HEK293 (cell line): ENCODE measurements around the gene DNAJC6.

Experiments
- HOXD13 ChIP-seq: sonication (generic); formaldehyde crosslinking; IDR thresholded peaks from 2 replicates; pipeline ENCODE4 v1.8.0; 2022; ENCODE audit warnings: missing genetic modification reagents, borderline replicate concordance
- OSR2 ChIP-seq: fragments of 450-650 bp; formaldehyde crosslinking; IDR thresholded peaks from 2 replicates; pipeline ENCODE4 v1.5.1; 2016; ENCODE audit warnings: missing biosample characterization, missing genetic modification characterization
- SP3 ChIP-seq: fragments of 450-650 bp; formaldehyde crosslinking; IDR thresholded peaks from 2 replicates; pipeline ENCODE4 v1.5.1; 2016; ENCODE audit warnings: missing biosample characterization, missing genetic modification characterization
- ZFP41 ChIP-seq: fragments of 450-650 bp; formaldehyde crosslinking; IDR thresholded peaks from 2 replicates; pipeline ENCODE4 v1.5.1; 2016; ENCODE audit warnings: missing biosample characterization, missing genetic modification characterization, borderline replicate concordance
- ZNF112 ChIP-seq: fragments of 450-650 bp; formaldehyde crosslinking; IDR thresholded peaks from 2 replicates; pipeline ENCODE4 v1.5.0; 2017; ENCODE audit warnings: missing biosample characterization, missing genetic modification characterization
- ZNF211 ChIP-seq: fragments of 450-650 bp; formaldehyde crosslinking; IDR thresholded peaks from 2 replicates; pipeline ENCODE4 v1.5.1; 2016; ENCODE audit warnings: low read depth, missing biosample characterization, missing genetic modification characterization
- ZNF239 ChIP-seq: fragments of 450-650 bp; formaldehyde crosslinking; IDR thresholded peaks from 2 replicates; pipeline ENCODE4 v1.5.1; 2016; ENCODE audit warnings: missing biosample characterization, missing genetic modification characterization
- ZNF341 ChIP-seq: fragments of 450-650 bp; formaldehyde crosslinking; IDR thresholded peaks from 2 replicates; pipeline ENCODE4; 2016; ENCODE audit warnings: low read depth, missing biosample characterization, missing genetic modification characterization
- ZNF354C ChIP-seq: fragments of 450-650 bp; formaldehyde crosslinking; IDR thresholded peaks from 2 replicates; pipeline ENCODE4 v1.5.1; 2016; ENCODE audit warnings: missing biosample characterization, missing genetic modification characterization, low read depth, borderline replicate concordance
- ZNF433 ChIP-seq: fragments of 450-650 bp; formaldehyde crosslinking; IDR thresholded peaks from 2 replicates; pipeline ENCODE4 v1.5.1; 2016; ENCODE audit warnings: missing biosample characterization, missing genetic modification characterization, low read depth
- ZNF514 ChIP-seq: fragments of 450-650 bp; formaldehyde crosslinking; IDR thresholded peaks from 2 replicates; pipeline ENCODE4 v1.5.1; 2016; ENCODE audit warnings: missing biosample characterization, missing genetic modification characterization
- ZNF549 ChIP-seq: fragments of 450-650 bp; IDR thresholded peaks from 2 replicates; pipeline ENCODE4 v1.5.1; 2018; ENCODE audit warnings: missing biosample characterization, missing genetic modification characterization, mild to moderate bottlenecking, inconsistent platforms, moderate library complexity
- ZNF585B ChIP-seq: fragments of 450-650 bp; formaldehyde crosslinking; IDR thresholded peaks from 2 replicates; pipeline ENCODE4 v1.5.1; 2016; ENCODE audit warnings: missing biosample characterization, missing genetic modification characterization
- ZNF660 ChIP-seq: fragments of 450-650 bp; IDR thresholded peaks from 2 replicates; pipeline ENCODE4 v1.5.1; 2018; ENCODE audit warnings: missing biosample characterization, mild to moderate bottlenecking, missing genetic modification characterization
- ZNF701 ChIP-seq: fragments of 450-650 bp; formaldehyde crosslinking; IDR thresholded peaks from 2 replicates; pipeline ENCODE4 v1.5.1; 2016; ENCODE audit warnings: missing biosample characterization, missing genetic modification characterization
- ZNF747 ChIP-seq: fragments of 450-650 bp; formaldehyde crosslinking; IDR thresholded peaks from 2 replicates; pipeline ENCODE4 v1.5.1; 2016; ENCODE audit warnings: missing biosample characterization, missing genetic modification characterization
- ZNF792 ChIP-seq: fragments of 450-650 bp; formaldehyde crosslinking; IDR thresholded peaks from 2 replicates; pipeline ENCODE4 v1.5.1; 2016; ENCODE audit warnings: missing biosample characterization, missing genetic modification characterization
- ZNF830 ChIP-seq: fragments of 450-650 bp; IDR thresholded peaks from 2 replicates; pipeline ENCODE4 v1.5.0; 2018; ENCODE audit warnings: missing biosample characterization, missing genetic modification characterization, low read depth, mild to moderate bottlenecking, moderate library complexity
- ZNF837 ChIP-seq: fragments of 450-650 bp; formaldehyde crosslinking; IDR thresholded peaks from 2 replicates; pipeline ENCODE4 v1.5.1; 2016; ENCODE audit warnings: missing biosample characterization, missing genetic modification characterization
- TF ChIP-seq, protein P1 (sequence below): fragments of 450-650 bp; formaldehyde crosslinking; IDR thresholded peaks from 2 replicates; pipeline ENCODE4 v1.5.1; 2016; ENCODE audit warnings: missing biosample characterization, missing genetic modification characterization
- TF ChIP-seq, protein P2 (sequence below): fragments of 450-650 bp; formaldehyde crosslinking; IDR thresholded peaks from 2 replicates; pipeline ENCODE4 v1.5.1; 2017; ENCODE audit warnings: missing biosample characterization, mild to moderate bottlenecking, missing genetic modification characterization, moderate library complexity
- TF ChIP-seq, protein P3 (sequence below): fragments of 450-650 bp; formaldehyde crosslinking; IDR thresholded peaks from 2 replicates; pipeline ENCODE4 v1.5.0; 2017; ENCODE audit warnings: missing biosample characterization, missing genetic modification characterization, borderline replicate concordance
- TF ChIP-seq, protein P4 (sequence below): fragments of 450-650 bp; formaldehyde crosslinking; IDR thresholded peaks from 2 replicates; pipeline ENCODE4 v1.5.1; 2016; ENCODE audit warnings: missing biosample characterization, missing genetic modification characterization
- TF ChIP-seq, protein P5 (sequence below): sonication (generic); formaldehyde crosslinking; IDR thresholded peaks from 2 replicates; pipeline ENCODE4 v1.8.1; 2022; ENCODE audit warnings: mild to moderate bottlenecking, moderate library complexity, missing genetic modification reagents
- TF ChIP-seq, protein P6 (sequence below): fragments of 450-650 bp; formaldehyde crosslinking; optimal IDR thresholded peaks from 2 replicates; pipeline ENCODE3; 2016; ENCODE audit warnings: missing biosample characterization, mild to moderate bottlenecking, missing genetic modification characterization
- TF ChIP-seq, protein P7 (sequence below): fragments of 450-650 bp; formaldehyde crosslinking; IDR thresholded peaks from 2 replicates; pipeline ENCODE4 v1.5.1; 2016; ENCODE audit warnings: missing biosample characterization, missing genetic modification characterization
- TF ChIP-seq, protein P8 (sequence below): fragments of 450-650 bp; formaldehyde crosslinking; conservative IDR thresholded peaks from 2 replicates; pipeline ENCODE4 v1.5.1; 2016; ENCODE audit warnings: low read depth, missing biosample characterization, missing genetic modification characterization

Gene DNAJC6

DNA sequence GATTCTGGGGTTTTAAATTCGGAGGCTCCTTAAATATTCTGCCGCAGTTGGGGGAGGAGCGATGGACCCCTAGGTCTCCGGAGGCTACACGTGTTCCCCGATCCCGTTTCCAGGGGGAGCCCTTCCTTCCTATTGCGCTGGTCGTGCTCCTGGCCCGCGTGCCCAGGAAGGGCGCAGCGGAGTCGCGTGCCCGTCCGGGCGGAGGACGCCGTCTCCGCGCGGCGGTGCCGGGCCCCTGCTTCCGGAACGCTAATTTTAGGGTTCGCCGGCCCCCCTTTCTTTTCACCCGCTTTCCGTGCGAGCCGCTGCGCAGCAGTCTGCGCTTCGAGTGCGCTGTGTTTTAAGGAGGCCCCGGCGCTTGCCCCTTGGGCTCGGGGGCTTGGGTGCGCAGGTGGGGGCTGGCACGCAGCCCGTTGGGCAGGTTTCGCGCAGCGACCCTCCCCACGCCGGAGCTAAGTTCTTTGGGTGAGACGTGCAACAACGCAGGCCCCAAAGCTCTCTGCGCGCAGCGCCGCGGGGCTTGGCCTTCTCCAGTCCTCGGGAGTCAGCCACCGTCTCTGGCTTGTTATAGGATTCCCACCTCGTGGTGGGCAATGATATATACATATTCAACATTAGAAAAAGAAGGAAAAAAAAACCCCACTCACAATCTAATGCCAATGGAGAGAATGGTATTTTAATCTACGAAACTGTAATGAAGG lies 43.5 kb upstream of the DNAJC6 start (continued):
- TF ChIP-seq, protein P1, sequence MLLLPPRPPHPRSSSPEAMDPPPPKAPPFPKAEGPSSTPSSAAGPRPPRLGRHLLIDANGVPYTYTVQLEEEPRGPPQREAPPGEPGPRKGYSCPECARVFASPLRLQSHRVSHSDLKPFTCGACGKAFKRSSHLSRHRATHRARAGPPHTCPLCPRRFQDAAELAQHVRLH = no peak; the same call in 1 of the 2 replicates
- TF ChIP-seq ZNF837 (tag by site-specific recombination) = no peak
- TF ChIP-seq, protein P2, sequence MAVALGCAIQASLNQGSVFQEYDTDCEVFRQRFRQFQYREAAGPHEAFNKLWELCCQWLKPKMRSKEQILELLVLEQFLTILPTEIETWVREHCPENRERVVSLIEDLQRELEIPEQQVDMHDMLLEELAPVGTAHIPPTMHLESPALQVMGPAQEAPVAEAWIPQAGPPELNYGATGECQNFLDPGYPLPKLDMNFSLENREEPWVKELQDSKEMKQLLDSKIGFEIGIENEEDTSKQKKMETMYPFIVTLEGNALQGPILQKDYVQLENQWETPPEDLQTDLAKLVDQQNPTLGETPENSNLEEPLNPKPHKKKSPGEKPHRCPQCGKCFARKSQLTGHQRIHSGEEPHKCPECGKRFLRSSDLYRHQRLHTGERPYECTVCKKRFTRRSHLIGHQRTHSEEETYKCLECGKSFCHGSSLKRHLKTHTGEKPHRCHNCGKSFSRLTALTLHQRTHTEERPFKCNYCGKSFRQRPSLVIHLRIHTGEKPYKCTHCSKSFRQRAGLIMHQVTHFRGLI (tag by site-specific recombination) = peak; percentile 63
- TF ChIP-seq ZNF792 (tag by site-specific recombination) = no peak
- TF ChIP-seq, protein P3, sequence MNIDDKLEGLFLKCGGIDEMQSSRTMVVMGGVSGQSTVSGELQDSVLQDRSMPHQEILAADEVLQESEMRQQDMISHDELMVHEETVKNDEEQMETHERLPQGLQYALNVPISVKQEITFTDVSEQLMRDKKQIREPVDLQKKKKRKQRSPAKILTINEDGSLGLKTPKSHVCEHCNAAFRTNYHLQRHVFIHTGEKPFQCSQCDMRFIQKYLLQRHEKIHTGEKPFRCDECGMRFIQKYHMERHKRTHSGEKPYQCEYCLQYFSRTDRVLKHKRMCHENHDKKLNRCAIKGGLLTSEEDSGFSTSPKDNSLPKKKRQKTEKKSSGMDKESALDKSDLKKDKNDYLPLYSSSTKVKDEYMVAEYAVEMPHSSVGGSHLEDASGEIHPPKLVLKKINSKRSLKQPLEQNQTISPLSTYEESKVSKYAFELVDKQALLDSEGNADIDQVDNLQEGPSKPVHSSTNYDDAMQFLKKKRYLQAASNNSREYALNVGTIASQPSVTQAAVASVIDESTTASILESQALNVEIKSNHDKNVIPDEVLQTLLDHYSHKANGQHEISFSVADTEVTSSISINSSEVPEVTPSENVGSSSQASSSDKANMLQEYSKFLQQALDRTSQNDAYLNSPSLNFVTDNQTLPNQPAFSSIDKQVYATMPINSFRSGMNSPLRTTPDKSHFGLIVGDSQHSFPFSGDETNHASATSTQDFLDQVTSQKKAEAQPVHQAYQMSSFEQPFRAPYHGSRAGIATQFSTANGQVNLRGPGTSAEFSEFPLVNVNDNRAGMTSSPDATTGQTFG (tag by site-specific recombination) = no peak
- TF ChIP-seq ZNF239 = no peak
- TF ChIP-seq ZNF354C (tag by site-specific recombination) = no peak
- TF ChIP-seq, protein P4, sequence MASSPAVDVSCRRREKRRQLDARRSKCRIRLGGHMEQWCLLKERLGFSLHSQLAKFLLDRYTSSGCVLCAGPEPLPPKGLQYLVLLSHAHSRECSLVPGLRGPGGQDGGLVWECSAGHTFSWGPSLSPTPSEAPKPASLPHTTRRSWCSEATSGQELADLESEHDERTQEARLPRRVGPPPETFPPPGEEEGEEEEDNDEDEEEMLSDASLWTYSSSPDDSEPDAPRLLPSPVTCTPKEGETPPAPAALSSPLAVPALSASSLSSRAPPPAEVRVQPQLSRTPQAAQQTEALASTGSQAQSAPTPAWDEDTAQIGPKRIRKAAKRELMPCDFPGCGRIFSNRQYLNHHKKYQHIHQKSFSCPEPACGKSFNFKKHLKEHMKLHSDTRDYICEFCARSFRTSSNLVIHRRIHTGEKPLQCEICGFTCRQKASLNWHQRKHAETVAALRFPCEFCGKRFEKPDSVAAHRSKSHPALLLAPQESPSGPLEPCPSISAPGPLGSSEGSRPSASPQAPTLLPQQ (tag by site-specific recombination) = peak; percentile 76
- no peak for TF ChIP-seq ZNF211 (tag by site-specific recombination)
- TF ChIP-seq ZFP41 (tag by site-specific recombination) = no peak
- peak; percentile 57 for TF ChIP-seq ZNF341 (tag by site-specific recombination)
- TF ChIP-seq ZNF433 (tag by site-specific recombination) = no peak
- no peak for TF ChIP-seq ZNF585B (tag by site-specific recombination)
- 0 out of 2 replicates have a peak, but pooled peaks have one; percentile 29 for TF ChIP-seq SP3 (tag by site-specific recombination)
- TF ChIP-seq ZNF112 (tag by site-specific recombination) = no peak
- TF ChIP-seq ZNF549 (tag by site-specific recombination) = no peak
- no peak for TF ChIP-seq ZNF747 (tag by site-specific recombination)
- 0 out of 2 replicates have a peak, but pooled peaks have one; percentile 29 for TF ChIP-seq ZNF660 (tag by site-specific recombination)
- no peak for TF ChIP-seq ZNF830
- TF ChIP-seq HOXD13 (CRISPR knock-in tag) = no peak
- TF ChIP-seq, protein P5, sequence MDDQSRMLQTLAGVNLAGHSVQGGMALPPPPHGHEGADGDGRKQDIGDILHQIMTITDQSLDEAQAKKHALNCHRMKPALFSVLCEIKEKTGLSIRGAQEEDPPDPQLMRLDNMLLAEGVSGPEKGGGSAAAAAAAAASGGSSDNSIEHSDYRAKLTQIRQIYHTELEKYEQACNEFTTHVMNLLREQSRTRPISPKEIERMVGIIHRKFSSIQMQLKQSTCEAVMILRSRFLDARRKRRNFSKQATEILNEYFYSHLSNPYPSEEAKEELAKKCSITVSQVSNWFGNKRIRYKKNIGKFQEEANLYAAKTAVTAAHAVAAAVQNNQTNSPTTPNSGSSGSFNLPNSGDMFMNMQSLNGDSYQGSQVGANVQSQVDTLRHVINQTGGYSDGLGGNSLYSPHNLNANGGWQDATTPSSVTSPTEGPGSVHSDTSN = no peak
- TF ChIP-seq, protein P6, sequence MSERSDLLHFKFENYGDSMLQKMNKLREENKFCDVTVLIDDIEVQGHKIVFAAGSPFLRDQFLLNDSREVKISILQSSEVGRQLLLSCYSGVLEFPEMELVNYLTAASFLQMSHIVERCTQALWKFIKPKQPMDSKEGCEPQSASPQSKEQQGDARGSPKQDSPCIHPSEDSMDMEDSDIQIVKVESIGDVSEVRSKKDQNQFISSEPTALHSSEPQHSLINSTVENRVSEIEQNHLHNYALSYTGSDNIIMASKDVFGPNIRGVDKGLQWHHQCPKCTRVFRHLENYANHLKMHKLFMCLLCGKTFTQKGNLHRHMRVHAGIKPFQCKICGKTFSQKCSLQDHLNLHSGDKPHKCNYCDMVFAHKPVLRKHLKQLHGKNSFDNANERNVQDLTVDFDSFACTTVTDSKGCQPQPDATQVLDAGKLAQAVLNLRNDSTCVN (tag by site-specific recombination) = peak; percentile 98
- no peak for TF ChIP-seq OSR2 (tag by site-specific recombination)
- no peak for TF ChIP-seq ZNF514 (tag by site-specific recombination)
- TF ChIP-seq ZNF701 (tag by site-specific recombination) = no peak
- TF ChIP-seq, protein P7, sequence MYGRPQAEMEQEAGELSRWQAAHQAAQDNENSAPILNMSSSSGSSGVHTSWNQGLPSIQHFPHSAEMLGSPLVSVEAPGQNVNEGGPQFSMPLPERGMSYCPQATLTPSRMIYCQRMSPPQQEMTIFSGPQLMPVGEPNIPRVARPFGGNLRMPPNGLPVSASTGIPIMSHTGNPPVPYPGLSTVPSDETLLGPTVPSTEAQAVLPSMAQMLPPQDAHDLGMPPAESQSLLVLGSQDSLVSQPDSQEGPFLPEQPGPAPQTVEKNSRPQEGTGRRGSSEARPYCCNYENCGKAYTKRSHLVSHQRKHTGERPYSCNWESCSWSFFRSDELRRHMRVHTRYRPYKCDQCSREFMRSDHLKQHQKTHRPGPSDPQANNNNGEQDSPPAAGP (tag by site-specific recombination) = peak; percentile 68; the same call in 1 of the 2 replicates
- TF ChIP-seq, protein P8, sequence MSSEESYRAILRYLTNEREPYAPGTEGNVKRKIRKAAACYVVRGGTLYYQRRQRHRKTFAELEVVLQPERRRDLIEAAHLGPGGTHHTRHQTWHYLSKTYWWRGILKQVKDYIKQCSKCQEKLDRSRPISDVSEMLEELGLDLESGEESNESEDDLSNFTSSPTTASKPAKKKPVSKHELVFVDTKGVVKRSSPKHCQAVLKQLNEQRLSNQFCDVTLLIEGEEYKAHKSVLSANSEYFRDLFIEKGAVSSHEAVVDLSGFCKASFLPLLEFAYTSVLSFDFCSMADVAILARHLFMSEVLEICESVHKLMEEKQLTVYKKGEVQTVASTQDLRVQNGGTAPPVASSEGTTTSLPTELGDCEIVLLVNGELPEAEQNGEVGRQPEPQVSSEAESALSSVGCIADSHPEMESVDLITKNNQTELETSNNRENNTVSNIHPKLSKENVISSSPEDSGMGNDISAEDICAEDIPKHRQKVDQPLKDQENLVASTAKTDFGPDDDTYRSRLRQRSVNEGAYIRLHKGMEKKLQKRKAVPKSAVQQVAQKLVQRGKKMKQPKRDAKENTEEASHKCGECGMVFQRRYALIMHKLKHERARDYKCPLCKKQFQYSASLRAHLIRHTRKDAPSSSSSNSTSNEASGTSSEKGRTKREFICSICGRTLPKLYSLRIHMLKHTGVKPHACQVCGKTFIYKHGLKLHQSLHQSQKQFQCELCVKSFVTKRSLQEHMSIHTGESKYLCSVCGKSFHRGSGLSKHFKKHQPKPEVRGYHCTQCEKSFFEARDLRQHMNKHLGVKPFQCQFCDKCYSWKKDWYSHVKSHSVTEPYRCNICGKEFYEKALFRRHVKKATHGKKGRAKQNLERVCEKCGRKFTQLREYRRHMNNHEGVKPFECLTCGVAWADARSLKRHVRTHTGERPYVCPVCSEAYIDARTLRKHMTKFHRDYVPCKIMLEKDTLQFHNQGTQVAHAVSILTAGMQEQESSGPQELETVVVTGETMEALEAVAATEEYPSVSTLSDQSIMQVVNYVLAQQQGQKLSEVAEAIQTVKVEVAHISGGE (tag by site-specific recombination) = peak; percentile 77
